ENCODE measurements around the gene MESD.

DNA sequence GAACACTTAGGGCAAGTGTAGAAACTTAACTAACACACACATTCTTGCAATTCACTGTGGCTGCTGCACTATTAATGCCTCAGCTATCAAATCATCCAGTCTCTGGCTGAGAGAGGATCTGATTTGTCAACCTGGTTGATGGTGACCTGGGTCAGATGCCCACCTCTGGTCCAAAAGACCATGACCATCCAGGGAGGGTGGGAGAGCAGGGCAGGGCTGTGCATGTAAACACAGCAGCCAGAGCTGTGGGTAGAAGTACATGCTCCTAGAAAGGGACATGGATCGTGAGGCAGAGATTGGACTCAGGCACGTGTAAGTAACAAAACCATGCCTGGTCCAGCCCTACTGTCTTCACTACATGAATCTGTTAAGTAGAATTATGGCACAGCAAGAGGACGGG lies 17.3 kb downstream of the MESD start:
- TF ChIP-seq EP300 (IDR thresholded peaks at IDR 0.05; ENCODE audit: borderline replicate concordance in 1 of 2, low read depth in 1 of 2, low read length in 1 of 2) (no peak), CHD2 (IDR thresholded peaks at IDR 0.05; ENCODE audit: low read length, partially characterized antibody) (no peak), SMC3 (IDR thresholded peaks at IDR 0.05; ENCODE audit: low read depth, low read length) (no peak), SIN3A (IDR thresholded peaks at IDR 0.05; ENCODE audit: borderline replicate concordance, low read depth, low read length) (no peak), RAD21 (IDR thresholded peaks at IDR 0.05; ENCODE audit: low read length) (no peak), POLR2AphosphoS5 (IDR thresholded peaks at IDR 0.05; ENCODE audit: low read depth, low read length) (no peak), RCOR1 (IDR thresholded peaks at IDR 0.05; ENCODE audit: low read length) (no peak), RFX5 (IDR thresholded peaks at IDR 0.05; ENCODE audit: low read length) (no peak), FOSL2 (IDR thresholded peaks at IDR 0.05; ENCODE audit: borderline replicate concordance, low read depth) (no peak), JUND (IDR thresholded peaks at IDR 0.05) (no peak)
- TF ChIP-seq, protein P1, sequence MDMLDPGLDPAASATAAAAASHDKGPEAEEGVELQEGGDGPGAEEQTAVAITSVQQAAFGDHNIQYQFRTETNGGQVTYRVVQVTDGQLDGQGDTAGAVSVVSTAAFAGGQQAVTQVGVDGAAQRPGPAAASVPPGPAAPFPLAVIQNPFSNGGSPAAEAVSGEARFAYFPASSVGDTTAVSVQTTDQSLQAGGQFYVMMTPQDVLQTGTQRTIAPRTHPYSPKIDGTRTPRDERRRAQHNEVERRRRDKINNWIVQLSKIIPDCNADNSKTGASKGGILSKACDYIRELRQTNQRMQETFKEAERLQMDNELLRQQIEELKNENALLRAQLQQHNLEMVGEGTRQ (IDR thresholded peaks at IDR 0.05; ENCODE audit: borderline replicate concordance, low read depth, low read length): no peak
- TF ChIP-seq, protein P2, sequence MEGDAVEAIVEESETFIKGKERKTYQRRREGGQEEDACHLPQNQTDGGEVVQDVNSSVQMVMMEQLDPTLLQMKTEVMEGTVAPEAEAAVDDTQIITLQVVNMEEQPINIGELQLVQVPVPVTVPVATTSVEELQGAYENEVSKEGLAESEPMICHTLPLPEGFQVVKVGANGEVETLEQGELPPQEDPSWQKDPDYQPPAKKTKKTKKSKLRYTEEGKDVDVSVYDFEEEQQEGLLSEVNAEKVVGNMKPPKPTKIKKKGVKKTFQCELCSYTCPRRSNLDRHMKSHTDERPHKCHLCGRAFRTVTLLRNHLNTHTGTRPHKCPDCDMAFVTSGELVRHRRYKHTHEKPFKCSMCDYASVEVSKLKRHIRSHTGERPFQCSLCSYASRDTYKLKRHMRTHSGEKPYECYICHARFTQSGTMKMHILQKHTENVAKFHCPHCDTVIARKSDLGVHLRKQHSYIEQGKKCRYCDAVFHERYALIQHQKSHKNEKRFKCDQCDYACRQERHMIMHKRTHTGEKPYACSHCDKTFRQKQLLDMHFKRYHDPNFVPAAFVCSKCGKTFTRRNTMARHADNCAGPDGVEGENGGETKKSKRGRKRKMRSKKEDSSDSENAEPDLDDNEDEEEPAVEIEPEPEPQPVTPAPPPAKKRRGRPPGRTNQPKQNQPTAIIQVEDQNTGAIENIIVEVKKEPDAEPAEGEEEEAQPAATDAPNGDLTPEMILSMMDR (IDR thresholded peaks at IDR 0.05): no peak
- TF ChIP-seq, protein P3, sequence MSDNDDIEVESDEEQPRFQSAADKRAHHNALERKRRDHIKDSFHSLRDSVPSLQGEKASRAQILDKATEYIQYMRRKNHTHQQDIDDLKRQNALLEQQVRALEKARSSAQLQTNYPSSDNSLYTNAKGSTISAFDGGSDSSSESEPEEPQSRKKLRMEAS (IDR thresholded peaks at IDR 0.05; ENCODE audit: low read depth): no peak
